HL-60/S4 treated with retinoic acid at 250 ng/mL for 4 days and 3 days (cell line): ENCODE results near the gene ACVR1C.

ENCODE experiments used
- in situ Hi-C: fragments of 300-500 bp; cut with MboI; formaldehyde crosslinking; loops from 2 replicates; pipeline ENCODE4 v1.7.0; 2022; ENCODE audit warnings: low sequenced_read_pairs

Gene ACVR1C

DNA sequence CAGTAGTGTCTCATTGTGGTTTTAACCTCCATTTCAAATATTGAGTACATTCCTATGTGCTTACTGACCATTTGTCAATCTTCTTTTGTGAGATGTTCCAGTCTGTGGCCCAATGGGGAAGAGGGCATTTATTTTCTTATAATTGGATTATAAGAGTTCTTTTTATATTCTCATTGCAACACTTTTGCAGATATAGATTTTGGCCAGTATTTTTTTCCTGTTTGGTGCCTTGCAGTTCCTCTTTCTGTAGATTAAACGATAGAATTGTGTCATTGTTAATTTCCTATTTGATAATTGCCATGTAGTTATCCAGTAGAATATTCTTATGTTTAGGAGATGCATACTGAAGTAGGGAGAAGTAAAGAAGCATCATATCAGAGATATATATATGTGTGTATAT lies 128.3 kb downstream of the ACVR1C start:
- in situ Hi-C loops, result no loop called here

DNA sequence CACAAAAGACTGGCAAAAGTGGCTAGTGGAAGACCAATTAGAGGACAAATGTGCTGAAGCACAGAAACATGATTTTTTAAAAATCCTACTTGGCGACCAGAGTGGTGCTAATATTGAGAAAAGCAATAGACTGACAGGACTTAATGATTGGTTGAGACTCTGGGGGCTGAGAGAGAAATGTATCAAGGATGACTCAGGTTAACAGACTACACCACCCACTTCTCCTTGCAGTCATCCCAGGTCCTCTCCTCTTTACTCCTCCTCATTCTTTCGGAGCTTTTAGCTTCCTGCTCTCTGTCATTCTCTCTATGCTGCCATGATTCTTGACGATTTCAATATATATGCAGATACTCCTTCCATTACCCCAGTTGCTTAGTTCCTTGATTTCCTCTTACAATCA lies 130.2 kb downstream of the ACVR1C start:
- in situ Hi-C loops, result loop anchor here (25.0 kb wide), 1 partner anchor 514 kb away; no protein-coding TSS in a partner anchor

DNA sequence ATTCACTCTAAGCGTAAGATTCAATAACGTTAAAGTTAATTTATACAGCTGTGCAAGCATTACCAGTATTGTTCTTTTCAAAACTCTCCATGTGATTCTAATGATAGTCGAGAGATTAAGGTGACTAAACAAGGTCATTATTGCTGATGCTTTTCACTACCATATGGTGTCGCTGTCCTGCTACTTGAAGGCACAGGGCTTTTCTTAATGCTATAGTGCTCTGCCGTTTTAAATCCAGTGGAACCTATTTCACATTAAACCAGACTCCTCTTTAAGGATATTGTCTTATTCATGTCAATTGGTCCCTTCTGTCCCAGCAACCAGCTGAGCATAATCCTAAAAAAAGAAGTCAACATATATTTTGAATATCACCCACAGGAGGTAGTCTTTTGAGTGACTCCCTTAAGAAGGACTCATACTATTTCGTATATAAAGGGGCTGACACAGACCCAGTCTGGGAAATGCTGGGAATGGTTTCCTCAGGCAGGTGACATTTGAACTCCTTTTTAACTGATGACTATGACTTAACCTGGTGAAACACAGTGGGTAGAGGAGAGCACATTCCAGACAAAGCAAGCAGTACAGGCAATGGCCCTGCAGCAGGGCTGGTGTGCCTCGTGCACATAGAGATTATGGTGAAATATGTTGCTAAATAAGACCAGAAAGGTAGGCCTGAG lies 130.9 kb downstream of the ACVR1C start:
- in situ Hi-C loops, result loop anchor here (25.0 kb wide), 1 partner anchor 515 kb away; no protein-coding TSS in a partner anchor

DNA sequence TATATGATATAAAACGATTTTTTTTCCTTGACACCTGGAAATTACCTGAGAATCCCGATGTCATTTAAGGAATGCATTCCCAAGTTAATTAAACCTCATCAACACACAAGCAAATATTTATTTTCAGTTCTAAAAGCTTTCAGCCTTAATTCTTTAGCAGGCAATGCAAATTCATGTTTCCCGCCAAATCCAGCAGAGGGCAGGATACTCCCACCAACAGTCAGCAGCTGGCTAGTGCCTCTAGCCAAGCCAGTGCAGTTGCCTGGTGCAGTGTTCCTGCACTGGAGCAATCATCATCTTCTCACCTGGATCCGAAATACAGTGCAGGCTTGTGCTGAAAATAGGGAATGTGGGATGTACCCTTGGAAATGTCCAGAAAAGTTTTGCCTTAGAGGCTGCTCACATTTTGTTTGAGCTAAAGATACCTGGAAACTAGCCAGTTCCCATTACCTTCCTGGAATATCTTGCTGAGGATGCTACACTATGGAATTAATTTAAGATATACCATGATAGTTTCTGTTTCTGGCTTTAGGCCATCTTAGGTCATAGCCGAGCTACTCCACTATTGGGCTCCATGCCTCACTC lies 136.4 kb downstream of the ACVR1C start:
- in situ Hi-C loops, result loop anchor here (25.0 kb wide), 1 partner anchor 520 kb away; no protein-coding TSS in a partner anchor

DNA sequence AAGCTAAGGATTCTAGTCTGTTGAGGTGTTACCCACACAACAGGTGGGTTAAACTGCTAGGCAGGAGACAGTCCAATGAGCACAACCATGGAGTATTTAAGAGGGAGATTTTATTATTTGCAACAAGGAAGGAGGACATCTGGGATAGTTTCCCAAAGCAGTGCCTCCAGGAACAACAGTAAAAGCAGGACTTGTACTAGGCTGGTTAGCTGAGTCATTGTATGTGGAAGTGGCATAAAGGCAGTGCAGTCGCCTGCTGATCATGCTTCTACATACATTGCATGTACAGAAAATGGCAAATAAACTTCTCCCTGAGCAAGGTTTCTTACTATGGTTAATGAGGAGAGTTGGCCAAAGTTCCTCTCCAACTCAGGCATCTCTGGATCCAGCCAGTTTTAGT lies 138.7 kb downstream of the ACVR1C start:
- in situ Hi-C loops, result loop anchor here (25.0 kb wide), 1 partner anchor 522 kb away; no protein-coding TSS in a partner anchor

DNA sequence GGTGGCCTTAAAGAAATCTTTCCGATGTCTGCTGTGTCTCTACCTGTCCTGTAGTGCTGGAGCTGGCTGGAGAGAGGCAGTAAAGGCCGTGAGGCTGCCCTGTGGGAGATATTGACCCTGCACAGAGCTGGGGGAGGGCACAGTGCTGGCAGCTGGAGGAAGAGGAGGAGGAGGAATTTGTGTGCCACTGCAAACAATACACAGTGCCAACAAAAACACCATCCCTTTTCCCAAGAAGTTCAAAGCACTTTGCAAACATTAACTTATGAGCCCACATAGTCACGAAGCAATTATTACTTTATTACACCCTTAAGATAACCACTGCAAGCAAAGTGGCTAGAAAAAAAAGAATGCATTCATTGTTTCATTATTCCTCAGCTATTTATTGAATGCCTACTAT lies 139.8 kb downstream of the ACVR1C start:
- in situ Hi-C loops, result loop anchor here (25.0 kb wide), 1 partner anchor 523 kb away; no protein-coding TSS in a partner anchor

DNA sequence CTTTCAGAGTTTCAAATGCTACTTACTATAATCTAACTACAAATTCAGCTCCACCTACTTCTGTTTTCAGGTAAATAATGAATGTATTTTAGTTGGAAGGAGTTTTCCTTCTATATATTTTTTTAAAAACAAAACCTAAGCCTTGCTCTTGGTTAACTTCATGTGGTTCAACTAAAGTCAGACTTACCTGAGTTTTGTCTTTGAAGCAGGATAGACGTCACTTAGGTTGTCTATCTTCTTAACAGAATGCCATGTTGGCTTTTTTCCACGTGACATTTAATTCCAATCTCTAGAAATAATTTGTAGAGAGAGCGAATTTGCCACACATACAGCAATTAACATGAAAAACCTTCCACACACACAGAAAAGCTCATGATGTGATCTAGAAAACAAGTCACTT lies 140.9 kb downstream of the ACVR1C start:
- in situ Hi-C loops, result loop anchor here (25.0 kb wide), 1 partner anchor 525 kb away; no protein-coding TSS in a partner anchor

DNA sequence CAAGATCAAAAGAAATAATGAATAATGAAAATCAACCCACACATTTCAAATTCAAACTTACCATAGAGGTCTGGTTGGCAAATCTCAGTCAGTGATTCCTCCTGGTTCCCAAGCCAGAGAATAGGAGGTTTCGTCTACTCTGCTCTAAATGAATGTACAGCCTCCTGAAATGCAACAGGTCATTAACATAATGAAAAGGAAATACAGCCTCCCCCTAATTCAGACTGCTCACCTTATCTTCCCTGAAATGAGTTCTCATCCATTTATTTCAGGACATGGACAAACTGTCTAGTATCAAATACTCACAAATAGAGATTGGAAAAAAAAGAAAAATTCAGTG lies 141.4 kb downstream of the ACVR1C start:
- in situ Hi-C loops, result loop anchor here (25.0 kb wide), 1 partner anchor 525 kb away; no protein-coding TSS in a partner anchor

DNA sequence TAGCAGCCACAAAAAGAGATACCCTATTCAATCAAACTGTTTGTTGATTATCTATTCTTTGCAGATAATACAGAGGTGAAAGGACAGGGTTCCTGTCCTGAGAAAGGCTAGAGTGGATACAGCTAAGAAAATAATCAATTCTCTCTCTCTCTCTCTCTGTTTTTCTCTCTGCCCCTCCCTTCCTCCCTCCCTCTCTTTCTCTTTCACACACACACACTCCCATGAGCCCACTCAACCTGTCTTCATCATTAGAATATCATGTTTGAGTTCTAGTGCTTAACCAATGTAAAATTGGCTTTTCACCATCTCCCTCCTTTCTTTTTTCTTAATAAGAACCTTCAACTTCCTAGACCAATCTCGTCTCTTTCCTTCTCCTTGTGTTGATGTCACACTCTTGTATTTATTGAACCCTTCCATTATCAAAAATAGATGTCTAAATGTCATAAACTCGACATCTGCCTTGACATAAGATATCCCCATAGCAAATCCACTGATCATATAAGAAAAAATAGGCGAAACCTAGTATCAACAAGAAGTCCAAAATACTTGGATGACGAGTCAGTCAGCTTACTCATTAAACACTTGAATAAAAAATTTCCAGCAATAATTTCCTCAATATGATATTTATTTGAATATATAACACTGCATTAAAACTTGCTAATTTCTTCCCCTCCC lies 141.9 kb downstream of the ACVR1C start:
- in situ Hi-C loops, result loop anchor here (25.0 kb wide), 1 partner anchor 526 kb away; no protein-coding TSS in a partner anchor

DNA sequence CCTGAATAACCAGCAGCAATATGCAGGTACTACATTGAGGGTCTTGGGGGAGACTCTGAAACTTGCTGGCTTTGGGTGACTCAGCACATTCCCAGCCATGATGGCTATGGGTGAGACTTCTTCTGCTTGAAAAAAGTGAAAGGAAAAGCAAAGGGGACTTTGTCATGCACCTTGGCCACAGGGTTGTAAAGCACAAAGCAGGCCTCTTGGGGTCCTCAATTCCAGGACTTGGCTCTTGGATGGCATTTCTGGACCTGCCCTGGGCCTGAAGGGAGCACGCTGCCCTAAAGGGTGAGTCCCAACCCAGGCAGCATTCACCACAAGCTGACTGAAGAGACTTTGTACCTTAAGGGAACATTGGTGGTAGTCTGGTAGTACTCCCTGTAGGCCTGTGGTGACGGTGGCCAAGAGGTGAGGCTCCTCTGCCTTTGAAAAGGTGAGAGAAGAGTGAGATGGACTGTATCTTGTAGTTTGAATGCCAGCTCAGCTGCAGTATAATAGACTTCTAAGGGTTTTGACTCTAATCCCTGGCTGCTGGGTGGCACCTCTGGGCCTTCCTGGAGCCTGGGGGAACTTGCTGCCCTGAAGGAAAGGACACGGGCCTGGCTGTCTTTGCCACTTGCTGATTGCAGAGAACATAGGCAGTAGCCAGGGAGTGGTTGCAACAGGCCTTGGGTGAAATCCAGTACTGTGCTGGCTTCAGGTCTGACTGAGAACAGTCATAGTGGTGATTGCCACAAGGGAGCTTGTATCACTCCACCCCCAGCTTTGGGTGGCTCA lies 148.3 kb downstream of the ACVR1C start:
- in situ Hi-C loops, result loop anchor here (25.0 kb wide), 1 partner anchor 532 kb away; no protein-coding TSS in a partner anchor

DNA sequence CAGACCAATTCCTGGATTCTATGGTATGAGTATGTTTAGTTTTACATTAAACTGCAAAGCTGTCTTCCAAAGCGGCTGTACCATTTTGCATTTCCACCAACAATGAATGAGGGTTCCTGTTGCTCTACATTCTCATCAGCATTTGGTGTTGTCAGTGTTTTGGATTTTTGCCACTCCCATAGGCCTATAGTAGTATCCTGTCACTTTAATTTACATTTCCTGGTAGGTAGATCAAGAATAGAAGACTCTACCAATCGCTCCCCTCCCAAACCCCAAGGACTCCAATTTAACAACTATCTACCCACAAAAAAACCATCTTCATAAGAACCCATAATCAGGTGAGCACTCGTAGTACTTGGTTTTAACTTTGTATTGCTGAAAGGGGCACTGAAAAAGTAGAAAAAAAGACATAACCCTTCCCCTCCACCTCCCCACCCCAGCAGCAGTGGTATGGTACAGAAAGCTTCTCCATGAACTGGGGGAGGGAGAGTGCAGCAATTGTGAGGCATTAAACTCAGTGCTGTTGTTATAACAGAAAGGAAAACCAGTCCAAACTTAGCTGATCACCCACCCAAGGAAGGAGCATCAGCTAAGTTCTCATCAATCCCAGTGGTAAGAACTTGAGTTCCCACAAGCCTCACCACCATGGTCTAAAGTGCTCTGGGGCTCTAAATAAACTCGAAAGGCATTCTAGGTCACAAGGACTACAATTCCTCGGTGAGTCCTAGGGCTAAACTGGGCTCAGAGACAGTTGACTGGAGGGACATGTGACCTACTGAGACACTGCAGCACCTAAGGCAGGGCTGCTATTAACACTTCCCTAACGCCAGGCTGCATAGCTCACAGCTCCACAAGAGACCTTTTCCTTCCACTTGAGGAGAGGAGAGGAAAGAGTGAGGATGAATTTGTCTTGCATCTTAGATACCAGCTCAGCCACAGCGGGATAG lies 149.3 kb downstream of the ACVR1C start:
- in situ Hi-C loops, result loop anchor here (25.0 kb wide), 1 partner anchor 533 kb away; no protein-coding TSS in a partner anchor

DNA sequence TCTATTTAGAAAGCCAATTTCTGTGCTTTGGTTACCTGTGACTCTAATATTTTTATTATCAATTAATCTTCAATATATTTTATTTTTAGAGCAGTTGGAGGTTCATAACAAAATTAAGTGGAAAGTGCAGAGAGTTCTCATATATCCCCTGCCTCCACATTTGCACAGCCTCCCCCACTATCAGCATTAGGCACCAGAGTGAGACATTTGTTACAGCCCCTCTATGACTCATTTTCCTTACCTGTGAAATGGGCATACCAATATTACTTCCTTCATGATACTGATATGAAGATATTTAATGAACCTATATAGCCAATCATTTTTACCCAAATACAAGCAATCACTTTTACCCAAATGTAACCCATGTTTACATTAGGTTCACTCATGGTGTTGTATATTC lies 150.7 kb downstream of the ACVR1C start:
- in situ Hi-C loops, result loop anchor here (25.0 kb wide), 1 partner anchor 534 kb away; no protein-coding TSS in a partner anchor

DNA sequence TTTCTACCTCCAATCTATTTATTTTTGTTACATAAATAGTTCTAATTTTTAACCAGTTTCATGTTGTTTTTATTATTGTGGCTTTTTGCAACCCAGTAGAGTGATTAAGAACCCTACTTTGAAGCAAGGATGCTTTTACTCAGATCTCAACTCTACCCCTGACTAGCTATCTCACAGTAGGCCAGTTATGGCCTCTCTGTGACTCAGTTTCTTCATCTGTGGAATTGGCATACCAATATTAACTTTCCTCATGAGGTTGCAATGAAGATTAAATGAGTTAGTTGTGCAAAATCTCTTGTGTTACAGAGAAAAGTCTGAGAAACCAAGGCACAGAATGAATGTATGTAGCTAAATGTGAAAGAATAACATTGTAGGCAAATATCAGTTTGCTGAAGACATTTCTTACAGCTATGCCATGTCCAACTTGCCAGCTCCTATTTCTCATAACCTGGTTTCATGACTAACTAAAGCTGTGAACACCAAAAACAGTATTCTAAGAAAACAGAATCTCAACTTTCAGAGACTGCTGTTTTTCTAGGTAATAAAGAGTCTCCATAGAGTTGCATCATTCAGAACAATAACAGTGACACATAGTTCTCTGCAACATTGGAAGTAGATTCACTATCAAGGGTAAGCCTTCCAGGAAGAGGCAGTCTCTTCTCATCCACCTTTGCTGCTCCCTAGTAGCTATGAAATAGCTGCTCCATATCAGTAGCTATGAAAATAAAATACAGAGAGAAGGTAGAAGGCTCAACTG lies 151.5 kb downstream of the ACVR1C start:
- in situ Hi-C loops, result loop anchor here (25.0 kb wide), 1 partner anchor 535 kb away; no protein-coding TSS in a partner anchor
